Measurements from ENCODE around the gene PGLYRP4.
"Not testable (repeated sequence)": the region's sequence is repeated elsewhere in the genome, so short reads cannot be mapped to it uniquely, and the experiment has no call there.

The PGLYRP4 gene

DNA sequence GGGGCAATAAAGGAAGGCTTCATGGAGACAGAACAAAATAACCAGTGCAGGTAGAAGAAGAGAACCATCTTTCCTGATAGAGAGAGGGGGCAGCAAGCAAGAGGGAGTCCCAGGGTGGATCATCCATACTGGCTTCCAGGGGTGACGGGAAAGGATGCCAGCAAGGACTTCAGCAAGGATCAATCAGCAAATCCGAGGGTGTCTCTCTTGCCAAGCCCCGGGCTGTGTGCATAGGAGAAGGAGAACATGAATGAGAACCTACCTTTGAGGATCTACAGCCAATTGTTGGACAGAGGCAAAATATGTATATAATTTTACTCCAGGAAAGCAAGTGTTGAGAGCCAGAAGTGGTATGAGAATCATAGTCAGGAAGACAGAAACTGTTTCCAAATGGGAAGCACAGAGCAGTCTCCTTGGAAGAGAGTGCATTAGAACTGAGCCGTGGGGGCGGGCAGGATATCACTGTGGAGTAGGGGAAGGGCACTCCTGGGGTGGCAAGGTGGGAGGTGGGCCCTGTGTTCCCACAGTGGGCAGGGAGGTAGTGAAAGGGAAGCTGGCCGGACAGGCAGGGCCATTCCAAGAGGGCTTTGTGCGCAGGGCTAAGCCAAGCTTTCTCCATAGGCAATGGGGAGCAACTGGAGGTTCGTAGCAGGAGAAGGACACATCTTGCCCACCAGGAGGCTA lies 7.9 kb upstream of the PGLYRP4 start:
- no peak for DNase-seq (ENCODE audit: low read depth in 2 of 2)

GRCh38 chr1:153355445-153356071 lies 6.9 kb upstream of the PGLYRP4 start:
- DNase-seq (ENCODE audit: low read depth in 2 of 2), result peak in 1 of 2 experiments; percentile 16

- DNase-seq (ENCODE audit: low read depth in 2 of 2), result no peak
Measured at GRCh38 chr1:153354515-153355193, 6.0 kb upstream of the PGLYRP4 start.

DNA sequence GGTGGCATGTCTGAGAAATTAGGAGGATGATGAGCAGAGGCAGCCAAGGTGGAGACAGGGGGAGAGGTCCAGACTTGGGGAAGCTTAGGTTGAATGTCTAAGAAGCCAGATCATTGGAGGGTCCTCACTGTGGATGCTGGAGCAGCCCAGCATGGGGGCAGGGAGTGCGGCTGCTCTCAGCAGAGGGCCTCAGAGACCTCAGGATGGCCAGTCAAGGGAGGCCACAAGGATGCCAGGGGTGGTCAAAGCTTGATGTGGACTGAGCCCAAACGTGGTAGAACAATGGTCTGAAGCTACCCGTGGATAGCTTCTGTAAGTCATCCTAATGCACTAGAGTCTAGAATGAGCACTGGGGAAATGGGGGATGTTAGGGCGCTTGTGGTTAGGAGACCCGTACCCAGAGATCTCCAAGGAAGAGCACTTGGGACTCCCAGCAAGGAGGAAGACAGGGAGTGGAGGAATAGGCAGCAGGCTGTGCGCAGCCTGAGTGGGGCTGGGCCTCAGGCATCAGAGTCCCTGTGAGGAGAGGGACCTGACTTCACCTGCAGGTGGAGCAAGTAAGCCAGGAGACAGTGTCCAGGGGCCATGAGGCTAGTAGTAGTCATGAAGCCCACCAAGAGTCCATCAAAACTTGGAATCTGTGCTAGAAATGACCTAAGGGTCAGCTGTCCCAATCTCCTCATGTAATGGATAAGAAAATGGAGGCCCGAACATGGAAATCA lies 4.7 kb upstream of the PGLYRP4 start:
- DNase-seq (ENCODE audit: low read depth in 2 of 2), result no peak

DNA sequence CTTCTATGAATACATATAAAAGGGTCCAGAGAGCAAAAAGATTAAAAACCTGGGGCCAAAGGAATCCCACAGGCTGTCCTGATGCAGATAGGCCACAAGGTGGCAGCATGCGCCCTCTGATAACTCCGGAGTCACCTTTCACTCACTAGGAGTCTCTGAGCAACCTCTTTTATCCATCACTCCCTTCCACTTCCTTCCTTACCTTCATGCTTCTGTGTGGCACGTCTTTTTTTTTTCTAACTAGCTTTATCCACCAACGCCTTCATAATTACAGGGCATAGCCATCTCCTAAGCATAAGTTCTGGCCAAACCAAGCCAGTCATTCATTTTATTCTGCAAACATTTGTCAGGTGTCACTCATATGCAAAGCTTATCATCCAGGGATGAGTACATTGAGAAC lies 3.9 kb upstream of the PGLYRP4 start:
- DNase-seq (ENCODE audit: low read depth in 2 of 2), result peak; percentile 23 to 54

- DNase-seq (ENCODE audit: low read depth in 2 of 2), result no peak
Measured at GRCh38 chr1:153350321-153350957, 1.8 kb upstream of the PGLYRP4 start.

GRCh38 chr1:153349363-153350320 lies 1.0 kb upstream of the PGLYRP4 start:
- DNase-seq (ENCODE audit: low read depth in 2 of 2), result no peak

DNA sequence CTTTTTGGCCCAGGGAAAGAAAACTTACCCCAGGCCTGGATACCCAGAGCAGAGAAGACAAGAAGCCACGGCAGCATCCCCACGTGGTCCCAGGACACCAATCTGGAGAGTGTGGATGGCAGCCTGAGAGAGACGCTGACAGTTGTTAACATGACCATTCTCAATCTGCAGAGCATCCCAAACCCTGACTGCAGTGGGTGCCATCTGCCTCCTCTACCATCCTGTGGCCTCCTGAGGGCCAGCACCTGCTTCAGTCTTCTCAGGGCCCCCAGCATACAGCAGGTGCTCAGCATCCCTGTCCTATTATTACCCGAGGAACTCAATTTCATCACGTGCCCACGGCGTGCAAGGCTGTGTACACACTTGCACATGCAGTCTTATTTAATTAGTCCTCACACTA lies 785 bp downstream of the PGLYRP4 start:
- no peak for DNase-seq (ENCODE audit: low read depth in 2 of 2)

- DNase-seq (ENCODE audit: low read depth in 2 of 2), result not testable (repeated sequence)
Measured at GRCh38 chr1:153347049-153347448, 1.6 kb downstream of the PGLYRP4 start.

GRCh38 chr1:153346077-153346723 lies 2.4 kb downstream of the PGLYRP4 start:
- no peak for DNase-seq (ENCODE audit: low read depth in 2 of 2)

DNA sequence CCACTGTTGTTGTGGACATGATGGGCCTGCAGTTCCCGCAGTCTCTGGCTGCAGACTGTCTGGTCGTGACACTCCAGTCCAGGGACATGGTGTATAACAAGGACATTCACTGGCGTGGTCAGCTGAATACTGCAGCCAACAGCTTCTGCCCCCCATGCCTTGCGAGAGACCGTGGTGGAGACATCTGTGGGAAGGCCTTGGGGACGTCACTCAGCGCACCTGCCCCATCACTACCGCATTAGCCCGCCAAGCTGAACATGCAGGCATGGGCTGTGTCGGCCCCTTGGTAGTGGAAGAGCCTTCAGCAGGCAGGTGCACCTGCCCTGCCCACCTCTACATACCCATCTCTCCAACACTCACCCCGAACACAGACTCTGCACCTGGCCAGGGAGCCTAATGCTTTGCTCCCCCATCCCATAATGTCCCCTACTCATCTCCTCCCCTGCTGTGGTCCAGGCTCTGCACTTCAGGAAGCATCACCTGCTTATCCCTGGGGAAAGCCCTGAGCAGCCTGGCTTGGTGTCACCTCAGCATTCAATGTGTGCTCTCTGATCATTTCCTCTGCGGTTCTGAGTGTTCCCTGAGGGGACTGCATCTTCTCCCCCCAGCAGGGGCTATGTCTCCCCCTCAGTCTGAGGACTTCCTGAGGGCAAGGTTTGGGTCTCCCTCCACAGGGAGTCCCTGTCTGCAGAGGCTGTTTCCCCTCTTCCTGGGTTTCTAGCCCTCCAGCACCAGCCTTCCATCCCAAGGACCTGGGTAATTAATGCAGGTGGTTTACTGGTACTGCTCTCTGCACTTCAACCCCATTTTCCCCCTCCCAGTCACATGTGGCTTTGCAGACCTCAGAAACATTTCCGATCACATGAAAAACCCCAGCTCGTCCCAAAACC lies 3.2 kb downstream of the PGLYRP4 start:
- DNase-seq (ENCODE audit: low read depth in 2 of 2), result no peak

- no peak for DNase-seq (ENCODE audit: low read depth in 2 of 2)
Measured at GRCh38 chr1:153344718-153345025, 4.0 kb downstream of the PGLYRP4 start.

DNA sequence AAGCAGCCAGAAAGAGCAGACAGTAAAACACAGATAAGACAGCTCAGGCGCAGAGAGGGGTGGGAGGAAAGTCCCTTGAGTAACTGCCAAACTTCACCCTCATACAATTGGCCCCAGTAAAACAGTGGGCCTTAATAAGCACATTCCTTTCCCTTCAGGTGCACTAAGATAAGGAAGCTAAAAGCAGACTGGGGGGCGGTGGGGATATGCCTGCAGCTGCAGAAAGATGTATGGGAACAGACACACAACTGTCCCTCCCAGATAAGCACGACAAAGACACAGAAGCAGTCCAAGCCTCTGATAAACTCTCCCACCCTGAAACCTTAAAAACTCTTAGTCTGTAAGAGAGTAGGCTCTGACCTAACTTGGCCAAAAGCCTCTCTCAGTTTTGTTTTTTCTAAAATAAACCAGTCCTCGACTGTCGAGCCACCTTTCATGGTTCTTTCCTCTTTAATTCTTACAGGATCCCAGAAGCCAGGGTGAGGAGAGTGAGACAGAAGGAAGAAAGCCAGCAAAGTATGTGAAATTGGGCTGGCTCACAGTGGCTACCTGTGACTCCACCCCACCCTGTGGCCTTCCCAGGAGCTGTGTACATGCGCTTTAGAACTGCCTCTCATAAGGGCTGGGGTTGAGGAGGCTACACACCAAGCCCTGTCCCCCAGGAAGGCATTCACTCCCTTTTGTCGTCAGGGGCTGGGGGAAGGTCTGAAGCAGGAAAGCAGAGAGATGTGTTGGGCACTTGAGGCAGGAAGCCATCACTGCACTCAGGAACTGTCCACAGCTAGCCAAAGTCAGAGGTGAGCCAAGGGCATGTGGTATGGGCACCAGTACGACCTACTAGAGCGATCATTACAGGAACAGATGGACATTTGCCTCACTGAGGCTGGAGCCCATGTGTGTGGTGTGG lies 4.6 kb downstream of the PGLYRP4 start:
- DNase-seq (ENCODE audit: low read depth in 2 of 2), result no peak

- DNase-seq (ENCODE audit: low read depth in 2 of 2), result no peak
Measured at GRCh38 chr1:153343040-153343681, 5.5 kb downstream of the PGLYRP4 start.

- no peak for DNase-seq (ENCODE audit: low read depth in 2 of 2)
Measured at GRCh38 chr1:153342178-153342577, 6.5 kb downstream of the PGLYRP4 start.

DNA sequence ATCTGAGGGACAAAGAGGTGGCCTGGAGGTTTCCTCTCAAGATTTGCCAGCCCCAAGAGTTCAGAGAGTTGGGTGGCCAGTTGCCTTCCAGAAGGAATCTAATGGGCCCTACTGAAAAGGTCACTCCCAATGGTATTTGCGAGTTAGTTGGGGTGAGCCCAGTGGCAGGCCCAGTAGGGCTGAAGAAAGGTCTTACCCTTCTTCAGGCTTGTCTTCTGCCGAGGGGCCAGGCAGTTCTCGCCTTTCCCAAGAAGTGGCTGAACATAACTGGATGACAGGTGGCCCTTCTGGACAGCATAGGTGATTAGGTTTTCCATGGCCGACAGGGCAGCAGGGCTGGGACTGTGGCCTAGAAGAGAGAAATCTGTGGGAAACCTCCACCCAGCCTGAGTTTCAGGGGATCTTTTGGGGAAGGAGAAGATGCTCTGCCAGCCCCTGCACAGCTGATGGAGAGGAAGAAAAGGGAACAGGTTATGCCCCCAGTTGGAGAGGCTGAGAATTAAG lies 7.2 kb downstream of the PGLYRP4 start:
- no peak for DNase-seq (ENCODE audit: low read depth in 2 of 2)

GRCh38 chr1:153340356-153340755 lies 8.3 kb downstream of the PGLYRP4 start:
- no peak for DNase-seq (ENCODE audit: low read depth in 2 of 2)

- DNase-seq (ENCODE audit: low read depth in 2 of 2), result no peak
Measured at GRCh38 chr1:153339802-153340201, 8.8 kb downstream of the PGLYRP4 start.

Measured in stimulated activated CD4-positive, alpha-beta T cell treated with anti-CD3 and anti-CD28 coated beads, Interleukin-12 subunit alpha, Interleukin-12 subunit beta, amount 100 ng/mL, for 24 hours (primary cell).